HL-60 (cell line): Measurements from ENCODE around the gene MDP1.

Experiments
- DNase-seq, 2 experiments: peaks; one replicate each; pipeline ENCODE4 v3.0.0-alpha.2; 2010 to 2020; ENCODE audit warnings: low read depth in 1 of 2, low spot score in 1 of 2
- H3K27ac ChIP-seq: fragments of 250-450 bp; sonication (Bioruptor Pico); replicated peaks from 2 replicates; pipeline ENCODE4 v1.5.1; 2020; ENCODE audit warnings: mild to moderate bottlenecking, moderate library complexity
- H3K27me3 ChIP-seq: fragments of 250-450 bp; sonication (Bioruptor Pico); 2 replicates; pipeline ENCODE4 v1.5.1; 2021; ENCODE audit warnings: mild to moderate bottlenecking, moderate library complexity; ENCODE audit not compliant: insufficient read depth, poor library complexity, severe bottlenecking
- H3K4me3 ChIP-seq: replicated peaks from 2 replicates; pipeline ENCODE4 v1.5.1; 2011; ENCODE audit warnings: mild to moderate bottlenecking, control low read depth, low read length; ENCODE audit not compliant: insufficient read depth
- CTCF ChIP-seq: IDR thresholded peaks from one replicate; pipeline ENCODE4 v1.5.1; 2011; ENCODE audit warnings: low read length, control low read depth, inconsistent platforms; ENCODE audit not compliant: insufficient read depth
- GABPA ChIP-seq: IDR thresholded peaks from 2 replicates; pipeline ENCODE4 v1.6.1; 2012; ENCODE audit warnings: low read depth
- POLR2AphosphoS5 ChIP-seq: IDR thresholded peaks from 2 replicates; pipeline ENCODE4 v1.6.1; 2012; ENCODE audit warnings: low read depth
- REST ChIP-seq: IDR thresholded peaks from 2 replicates; pipeline ENCODE4 v1.6.1; 2012; ENCODE audit warnings: low read depth; ENCODE audit not compliant: insufficient replicate concordance
- SPI1 ChIP-seq: IDR thresholded peaks from 2 replicates; pipeline ENCODE4 v1.6.1; 2012; ENCODE audit warnings: low read depth, mild to moderate bottlenecking, borderline replicate concordance

Gene MDP1

GRCh38 chr14:24262821-24263733, 47.2 kb upstream of the MDP1 start, which contains the start of gene TGM1:
Gene TGM1 (minus strand): TSS chr14:24263177. CDS start chr14:24262352, 825 bp downstream.
- no peak for TF ChIP-seq REST
- no peak for TF ChIP-seq CTCF
- TF ChIP-seq GABPA = no peak
- no peak for TF ChIP-seq POLR2AphosphoS5
- TF ChIP-seq SPI1 = no peak
- no peak for DNase-seq
- H3K27me3 ChIP-seq = no peaks in the 10 kb centered on the region
- no peak within 1 kb of the TSS for H3K4me3 ChIP-seq
- no peak within 1 kb of the TSS for H3K27ac ChIP-seq

- H3K27ac ChIP-seq = no peak overlapping the region
- H3K4me3 ChIP-seq = no peak overlapping the region
- TF ChIP-seq POLR2AphosphoS5 (no peak), SPI1 (no peak), GABPA (no peak), REST (no peak)
- no peak for DNase-seq
- H3K27me3 ChIP-seq = no peaks in the 10 kb centered on the region
These were observed 46.1 kb upstream of the MDP1 start for GRCh38 chr14:24261969-24262327.

- Histone ChIP-seq H3K27ac (no peak overlapping the region), H3K4me3 (no peak overlapping the region), H3K27me3 (no peaks in the 10 kb centered on the region)
- DNase-seq = no peak
- TF ChIP-seq POLR2AphosphoS5 (no peak), SPI1 (no peak), REST (no peak), CTCF (no peak)
These were observed 45.5 kb upstream of the MDP1 start for GRCh38 chr14:24261256-24261968.
